IPS-18a (cell line): ENCODE data around the gene PTPN5.

ENCODE experiments used
- H3K27ac ChIP-seq: one replicate; pipeline ENCODE4 v1.5.1; 2013; ENCODE audit warnings: low read length
- H3K27me3 ChIP-seq: one replicate; pipeline ENCODE4 v1.6.1; 2013; ENCODE audit warnings: mild to moderate bottlenecking, low read length; ENCODE audit not compliant: control insufficient read depth, insufficient read depth
- H3K36me3 ChIP-seq: one replicate; pipeline ENCODE4 v1.6.1; 2013; ENCODE audit warnings: low read depth, low read length; ENCODE audit not compliant: control insufficient read depth
- H3K4me1 ChIP-seq: one replicate; pipeline ENCODE4 v1.6.1; 2013; ENCODE audit warnings: low read depth, low read length; ENCODE audit not compliant: control insufficient read depth
- H3K4me3 ChIP-seq: one replicate; pipeline ENCODE4 v1.5.1; 2013; ENCODE audit warnings: low read length
- H3K9ac ChIP-seq: one replicate; pipeline ENCODE4 v1.6.1; 2013; ENCODE audit warnings: mild to moderate bottlenecking, low read length, moderate library complexity
- H3K9me3 ChIP-seq: one replicate; pipeline ENCODE4 v1.6.1; 2013; ENCODE audit warnings: low read depth, low read length; ENCODE audit not compliant: control insufficient read depth

The PTPN5 gene

DNA sequence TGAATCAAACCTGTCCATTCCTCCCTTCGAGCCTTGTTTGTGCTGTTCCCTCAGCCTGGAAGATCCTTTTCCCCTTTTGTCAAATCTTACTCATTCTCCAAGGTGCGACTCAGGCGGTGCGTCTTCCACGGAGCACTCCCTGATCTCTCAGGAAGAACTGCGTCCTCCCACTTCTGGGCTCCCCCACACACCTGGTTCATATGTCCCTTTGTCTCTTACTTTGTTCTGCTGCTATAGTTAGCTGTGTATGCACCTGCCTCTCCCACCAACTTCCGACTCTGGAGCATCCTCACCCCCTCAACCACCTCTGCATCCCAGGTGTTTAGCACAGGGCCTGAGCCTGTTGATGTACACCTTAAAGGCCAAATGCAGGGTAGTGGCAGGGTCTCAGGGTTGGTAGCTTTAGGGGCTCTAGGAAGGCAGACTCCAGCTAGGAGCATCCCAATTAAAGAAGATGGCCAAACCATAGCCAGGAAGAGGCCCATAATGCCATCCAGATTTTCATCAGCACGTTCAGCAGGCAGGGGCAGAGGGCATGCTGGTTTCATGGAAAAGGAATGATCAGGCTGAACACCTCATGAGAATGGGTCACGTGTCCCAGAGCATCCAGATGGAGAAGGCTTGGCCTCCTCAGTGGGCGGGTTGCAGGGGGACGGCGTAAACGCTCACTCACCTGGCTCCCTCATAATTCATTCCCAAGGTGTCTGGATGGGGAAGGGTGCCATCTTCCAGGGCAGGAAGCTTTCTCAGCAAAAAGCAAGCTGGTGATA lies 20.1 kb downstream of the PTPN5 start:
- Histone ChIP-seq H3K4me3 (no peak overlapping the region), H3K4me1 (peaks cover 4% of the 10 kb centered on the region), H3K27ac (no peak overlapping the region), H3K36me3 (no peaks in the 10 kb centered on the region), H3K27me3 (no peaks in the 10 kb centered on the region), H3K9ac (no peak overlapping the region), H3K9me3 (no peaks in the 10 kb centered on the region)

DNA sequence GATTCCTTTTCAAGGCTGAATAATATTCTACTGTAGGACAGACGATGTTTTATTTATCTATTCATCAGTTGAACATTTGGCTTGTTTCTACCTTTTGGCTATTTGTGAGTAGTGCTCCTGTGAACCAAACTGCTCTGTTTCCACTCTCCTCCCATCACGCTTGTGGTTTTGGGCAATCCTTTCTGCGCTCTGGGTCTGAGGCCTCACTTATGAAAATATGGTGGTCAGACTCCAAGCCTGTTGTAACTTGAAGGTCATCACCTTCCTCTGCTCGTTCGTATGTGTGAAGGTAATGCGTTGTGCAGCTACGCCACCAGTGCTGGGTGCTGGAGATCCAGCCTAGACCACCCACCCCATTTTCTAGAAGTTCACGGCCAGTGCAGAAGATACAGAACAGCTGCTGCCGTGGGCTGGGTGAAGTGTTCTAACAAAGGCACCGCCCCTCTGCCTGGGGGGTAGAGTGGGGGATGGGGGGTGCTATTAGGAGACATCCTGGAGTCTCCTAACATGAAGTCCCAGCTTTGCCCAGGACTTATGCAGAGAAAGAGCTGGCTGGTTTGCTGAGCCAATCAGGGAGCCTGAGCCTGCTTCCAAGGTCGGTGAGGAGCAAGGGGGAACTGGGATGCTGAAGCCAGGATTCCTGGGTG lies 21.0 kb downstream of the PTPN5 start:
- H3K9me3 ChIP-seq = no peaks in the 10 kb centered on the region
- no peak overlapping the region for H3K4me3 ChIP-seq
- H3K27ac ChIP-seq = no peak overlapping the region
- no peaks in the 10 kb centered on the region for H3K36me3 ChIP-seq
- no peaks in the 10 kb centered on the region for H3K27me3 ChIP-seq
- peaks cover 4% of the 10 kb centered on the region for H3K4me1 ChIP-seq
- H3K9ac ChIP-seq = no peak overlapping the region

DNA sequence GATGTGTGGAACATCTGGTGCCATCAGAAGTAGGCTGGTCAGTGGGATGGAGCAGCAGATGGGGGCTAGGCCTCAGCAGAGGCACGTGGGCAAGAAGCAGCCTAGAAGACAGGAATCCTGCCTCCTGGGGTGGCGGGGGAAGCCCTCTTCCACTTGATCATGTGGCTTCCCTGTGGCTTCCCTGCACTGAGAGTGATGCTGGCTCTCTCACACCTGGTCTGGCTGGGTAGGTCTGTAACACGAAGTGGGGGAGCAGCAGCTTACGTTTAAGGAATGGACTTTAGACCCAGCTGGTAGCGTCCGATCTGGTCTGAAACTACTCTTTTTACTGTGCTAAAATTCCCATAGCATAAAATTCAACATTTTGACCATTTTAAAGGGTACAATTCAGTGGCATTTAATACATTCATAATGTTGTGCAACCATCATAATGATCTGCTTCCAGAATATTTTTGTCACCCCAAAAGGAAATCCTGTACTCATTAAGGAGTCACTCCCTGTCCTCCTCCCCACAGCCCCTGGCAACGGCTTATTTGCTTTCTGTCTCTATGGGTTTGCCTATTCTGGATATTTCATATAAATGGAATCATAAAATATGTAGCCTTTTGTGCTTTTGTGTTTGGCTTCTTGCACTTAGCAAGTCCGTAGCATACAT lies 21.7 kb downstream of the PTPN5 start:
- Histone ChIP-seq H3K4me3 (no peak overlapping the region), H3K27ac (no peak overlapping the region), H3K36me3 (no peaks in the 10 kb centered on the region), H3K27me3 (no peaks in the 10 kb centered on the region), H3K4me1 (peaks cover 4% of the 10 kb centered on the region), H3K9me3 (no peaks in the 10 kb centered on the region), H3K9ac (no peak overlapping the region)

DNA sequence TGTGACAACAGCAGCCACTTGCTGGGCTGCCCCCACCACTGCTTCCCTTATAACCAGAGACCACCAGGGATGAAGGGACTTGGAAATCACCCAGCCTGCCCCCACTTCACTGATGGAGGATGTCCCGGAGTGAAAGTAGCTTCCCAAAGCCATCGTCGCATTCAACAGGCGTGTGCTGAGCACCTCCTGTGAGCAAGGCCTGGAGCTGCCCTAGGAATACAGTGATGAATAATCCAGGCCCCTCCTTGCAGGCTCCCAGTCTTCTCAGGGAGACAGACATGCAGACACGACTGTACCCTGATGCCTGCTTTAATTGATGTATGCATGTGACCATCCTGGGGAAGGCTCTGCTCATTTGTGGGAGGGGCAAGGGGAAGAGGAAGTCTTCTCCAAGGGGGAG lies 22.6 kb downstream of the PTPN5 start:
- H3K4me3 ChIP-seq = no peak overlapping the region
- no peak overlapping the region for H3K27ac ChIP-seq
- no peak overlapping the region for H3K9ac ChIP-seq
- H3K36me3 ChIP-seq = no peaks in the 10 kb centered on the region
- no peaks in the 10 kb centered on the region for H3K27me3 ChIP-seq
- peaks cover 4% of the 10 kb centered on the region for H3K4me1 ChIP-seq
- H3K9me3 ChIP-seq = no peaks in the 10 kb centered on the region

- Histone ChIP-seq H3K27me3 (no peaks in the 10 kb centered on the region), H3K36me3 (no peaks in the 10 kb centered on the region), H3K4me1 (peaks cover 3% of the 10 kb centered on the region), H3K27ac (no peak overlapping the region), H3K9ac (no peak overlapping the region), H3K9me3 (no peaks in the 10 kb centered on the region), H3K4me3 (no peak overlapping the region)
Measured at GRCh38 chr11:18768472-18768901, 23.1 kb downstream of the PTPN5 start.

- H3K9ac ChIP-seq = no peak overlapping the region
- H3K36me3 ChIP-seq = no peaks in the 10 kb centered on the region
- no peaks in the 10 kb centered on the region for H3K9me3 ChIP-seq
- H3K27ac ChIP-seq = no peak overlapping the region
- H3K4me1 ChIP-seq = no peaks in the 10 kb centered on the region
- H3K27me3 ChIP-seq = no peaks in the 10 kb centered on the region
- H3K4me3 ChIP-seq = no peak overlapping the region
Measured at GRCh38 chr11:18766015-18766414, 25.6 kb downstream of the PTPN5 start.

DNA sequence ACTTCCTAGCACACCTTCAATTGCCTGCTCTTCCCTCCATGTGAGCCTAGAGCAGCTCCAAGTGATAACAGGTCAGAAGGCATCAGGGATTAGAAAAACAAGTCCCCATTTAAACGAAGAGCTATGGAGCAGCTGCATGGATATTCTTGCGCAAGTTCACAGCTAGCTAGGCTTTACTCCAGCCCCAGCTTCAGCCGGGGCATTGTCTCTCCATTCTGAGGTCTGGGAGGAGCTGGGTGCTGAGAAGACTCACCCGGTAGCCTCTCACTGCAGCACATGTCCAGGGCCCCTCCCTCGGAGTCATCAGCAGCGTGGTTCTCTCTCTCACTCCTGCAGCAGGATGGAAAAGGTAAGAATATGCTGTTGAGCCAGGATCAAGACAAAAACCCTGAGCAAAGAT lies 26.0 kb downstream of the PTPN5 start:
- no peaks in the 10 kb centered on the region for H3K4me1 ChIP-seq
- H3K27ac ChIP-seq = no peak overlapping the region
- H3K36me3 ChIP-seq = no peaks in the 10 kb centered on the region
- no peak overlapping the region for H3K4me3 ChIP-seq
- H3K9ac ChIP-seq = no peak overlapping the region
- no peaks in the 10 kb centered on the region for H3K9me3 ChIP-seq
- H3K27me3 ChIP-seq = no peaks in the 10 kb centered on the region

DNA sequence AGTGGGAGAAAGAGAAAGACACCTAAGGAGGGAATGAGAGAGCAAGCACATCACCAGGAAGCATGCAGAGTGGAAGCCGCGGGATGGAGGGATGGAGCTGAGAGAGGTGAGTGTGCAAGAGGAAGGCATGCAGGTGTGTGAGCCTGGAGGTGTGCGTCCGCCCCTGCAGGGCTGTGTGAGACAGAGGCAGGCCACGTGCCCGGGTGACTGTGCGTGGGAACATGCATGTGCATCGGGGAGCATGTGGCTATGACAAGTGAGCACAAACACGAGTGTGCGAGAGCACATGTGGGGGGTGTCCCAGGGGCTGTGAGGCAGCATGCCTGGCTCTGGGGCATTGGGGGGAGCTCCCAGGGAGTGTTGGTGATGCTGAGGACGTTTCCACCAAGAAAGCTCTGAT lies 29.9 kb downstream of the PTPN5 start:
- no peak overlapping the region for H3K9ac ChIP-seq
- H3K4me1 ChIP-seq = no peaks in the 10 kb centered on the region
- H3K36me3 ChIP-seq = no peaks in the 10 kb centered on the region
- H3K9me3 ChIP-seq = no peaks in the 10 kb centered on the region
- H3K4me3 ChIP-seq = no peak overlapping the region
- H3K27me3 ChIP-seq = no peaks in the 10 kb centered on the region
- no peak overlapping the region for H3K27ac ChIP-seq

DNA sequence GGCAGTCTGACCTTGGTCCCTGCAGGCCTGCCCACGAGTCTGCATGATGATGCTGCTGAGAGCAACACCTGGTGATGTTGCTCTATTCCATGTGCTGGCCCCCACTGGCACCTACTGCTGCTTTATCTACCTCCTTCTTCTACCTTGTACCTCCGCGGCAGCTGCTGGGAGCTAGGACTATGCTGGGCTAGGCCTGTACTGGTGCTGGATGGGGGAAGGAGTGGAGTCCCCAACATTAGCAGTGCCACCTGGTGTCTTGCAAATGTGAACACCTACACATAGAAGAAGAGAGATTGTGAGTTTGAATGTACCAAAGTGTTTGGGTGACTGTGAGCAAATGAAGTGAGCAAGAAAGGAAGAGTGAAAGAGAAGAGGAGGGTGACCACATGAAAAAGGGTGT lies 30.5 kb downstream of the PTPN5 start:
- H3K36me3 ChIP-seq = no peaks in the 10 kb centered on the region
- H3K4me1 ChIP-seq = no peaks in the 10 kb centered on the region
- no peaks in the 10 kb centered on the region for H3K9me3 ChIP-seq
- no peak overlapping the region for H3K4me3 ChIP-seq
- H3K27me3 ChIP-seq = no peaks in the 10 kb centered on the region
- H3K27ac ChIP-seq = no peak overlapping the region
- no peak overlapping the region for H3K9ac ChIP-seq

- Histone ChIP-seq H3K9ac (no peak overlapping the region), H3K36me3 (no peaks in the 10 kb centered on the region), H3K27ac (no peak overlapping the region), H3K27me3 (no peaks in the 10 kb centered on the region), H3K4me1 (no peaks in the 10 kb centered on the region), H3K4me3 (no peak overlapping the region), H3K9me3 (no peaks in the 10 kb centered on the region)
Measured at GRCh38 chr11:18757811-18758210, 33.8 kb downstream of the PTPN5 start.

DNA sequence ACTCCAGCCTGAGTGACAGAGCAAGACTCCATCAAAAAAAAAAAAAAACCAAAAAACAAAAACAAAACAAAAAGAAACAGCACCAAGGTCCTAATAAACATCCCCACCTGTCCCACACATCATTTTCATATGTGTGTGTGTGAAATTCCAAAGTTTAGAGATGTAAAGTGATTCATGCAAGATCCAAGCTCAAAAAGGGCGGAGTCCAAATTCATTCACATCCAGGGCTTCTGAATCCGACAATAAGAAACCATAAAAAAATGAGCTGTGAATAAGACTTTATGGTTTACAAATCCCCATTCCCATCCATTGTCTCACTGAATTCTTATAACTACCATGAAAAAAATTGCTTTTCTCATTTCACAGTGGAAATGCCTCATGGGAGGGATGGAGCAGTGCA lies 34.7 kb downstream of the PTPN5 start:
- no peak overlapping the region for H3K9ac ChIP-seq
- H3K9me3 ChIP-seq = no peaks in the 10 kb centered on the region
- no peaks in the 10 kb centered on the region for H3K4me1 ChIP-seq
- H3K36me3 ChIP-seq = no peaks in the 10 kb centered on the region
- no peak overlapping the region for H3K4me3 ChIP-seq
- no peak overlapping the region for H3K27ac ChIP-seq
- no peaks in the 10 kb centered on the region for H3K27me3 ChIP-seq
